Activated CD4-positive, CD25-positive, alpha-beta regulatory T cell (primary cell): Measurements from ENCODE around the gene LIPN.

Source experiments
- DNase-seq, 4 experiments: peaks; one replicate each; lab custom pipeline; 2025; lab: John Stamatoyannopoulos, UW

The LIPN gene

GRCh38 chr10:88783724-88784123 lies 23.9 kb downstream of the LIPN start:
- DNase-seq = no peak

GRCh38 chr10:88786032-88786770 lies 26.4 kb downstream of the LIPN start:
- DNase-seq = no peak

GRCh38 chr10:88787463-88787862 lies 27.6 kb downstream of the LIPN start:
- DNase-seq = no peak

GRCh38 chr10:88788924-88789323 lies 29.1 kb downstream of the LIPN start:
- DNase-seq = no peak

GRCh38 chr10:88791924-88792323 lies 32.1 kb downstream of the LIPN start:
- DNase-seq = no peak

- no peak for DNase-seq
Observed at GRCh38 chr10:88792661-88793060, 32.8 kb downstream of the LIPN start.

- no peak for DNase-seq
Observed at GRCh38 chr10:88793712-88794299, 34.0 kb downstream of the LIPN start.

- DNase-seq = no peak
Observed at GRCh38 chr10:88794731-88795130, 34.9 kb downstream of the LIPN start.

- no peak for DNase-seq
Observed at GRCh38 chr10:88800152-88801125, 40.6 kb downstream of the LIPN start.

GRCh38 chr10:88802523-88803285 lies 42.9 kb downstream of the LIPN start, which contains the start of gene LIPM:
Gene LIPM (plus strand): TSS chr10:88802730. CDS start chr10:88802897, 167 bp downstream.
- no peak for DNase-seq

- DNase-seq = no peak
Observed at GRCh38 chr10:88803641-88804040, 43.8 kb downstream of the LIPN start.

GRCh38 chr10:88804083-88804812 lies 44.4 kb downstream of the LIPN start:
- no peak for DNase-seq

GRCh38 chr10:88805361-88805760 lies 45.5 kb downstream of the LIPN start:
- no peak for DNase-seq

GRCh38 chr10:88805924-88806323 lies 46.1 kb downstream of the LIPN start:
- no peak for DNase-seq

- no peak for DNase-seq
Observed at GRCh38 chr10:88809621-88810020, 49.8 kb downstream of the LIPN start.

- no peak for DNase-seq
Observed at GRCh38 chr10:88810196-88810961, 50.6 kb downstream of the LIPN start.

- DNase-seq = no peak
Observed at GRCh38 chr10:88813200-88813599, 53.4 kb downstream of the LIPN start.

GRCh38 chr10:88819290-88819689 lies 59.5 kb downstream of the LIPN start:
- no peak for DNase-seq

GRCh38 chr10:88820748-88821401 lies 61.1 kb downstream of the LIPN start:
- DNase-seq = no peak

GRCh38 chr10:88826388-88826787 lies 66.6 kb downstream of the LIPN start:
- DNase-seq = no peak
